Central memory CD8-positive, alpha-beta T cell (primary cell): ENCODE measurements around the gene TSSK6.
A peak's percentile ranks its signal among the peaks of the same experiment; 100 is the strongest.

Experiments
- ATAC-seq: fragments of 150-1000 bp; cut with Tn5 transposase; replicated peaks from 2 replicates; pipeline ENCODE4 v1.10.0; 2022; ENCODE audit warnings: mild to moderate bottlenecking, moderate FRiP score, moderate number of reproducible peaks; ENCODE audit not compliant: poor library complexity, severe bottlenecking; ENCODE audit errors: extremely low read depth
- DNase-seq, 2 donors: peaks; one replicate each; pipeline ENCODE4 v3.0.0; 2021; ENCODE audit warnings: low spot score in 2 of 2
- H3K27ac Mint-ChIP-seq: one replicate; pipeline ENCODE4 v1.8.0; 2022; ENCODE audit warnings: low read depth, mild to moderate bottlenecking, moderate library complexity, mixed read lengths
- H3K27me3 Mint-ChIP-seq: one replicate; pipeline ENCODE4 v1.8.0; 2022; ENCODE audit warnings: mixed read lengths
- H3K36me3 Mint-ChIP-seq: one replicate; pipeline ENCODE4 v1.8.0; 2022; ENCODE audit warnings: mild to moderate bottlenecking, moderate library complexity, mixed read lengths; ENCODE audit not compliant: insufficient read depth
- H3K4me1 Mint-ChIP-seq: one replicate; pipeline ENCODE4 v1.8.0; 2022; ENCODE audit warnings: mixed read lengths
- H3K4me3 Mint-ChIP-seq: one replicate; pipeline ENCODE4 v1.8.0; 2022; ENCODE audit warnings: mild to moderate bottlenecking, moderate library complexity, mixed read lengths
- H3K9me3 Mint-ChIP-seq: one replicate; pipeline ENCODE4 v1.8.0; 2022; ENCODE audit warnings: mixed read lengths

TSSK6 gene

GRCh38 chr19:19491321-19492025, 23.9 kb downstream of the TSSK6 start:
- no peak overlapping the region for H3K4me3 Mint-ChIP-seq
- H3K4me1 Mint-ChIP-seq, result peaks cover 35% of the 10 kb centered on the region
- no peak overlapping the region for H3K27ac Mint-ChIP-seq
- DNase-seq (no peak), ATAC-seq (no peak)
- H3K27me3 Mint-ChIP-seq, result no peaks in the 10 kb centered on the region
- H3K9me3 Mint-ChIP-seq, result no peaks in the 10 kb centered on the region
- H3K36me3 Mint-ChIP-seq, result peaks cover 42% of the 10 kb centered on the region

- H3K27me3 Mint-ChIP-seq, result no peaks in the 10 kb centered on the region
- H3K4me3 Mint-ChIP-seq, result peak overlapping the region; percentile 20
- peak overlapping the region; percentile 97 for H3K27ac Mint-ChIP-seq
- DNase-seq, result peak; percentile 77 to 79
- peaks cover 35% of the 10 kb centered on the region for H3K4me1 Mint-ChIP-seq
- peaks cover 36% of the 10 kb centered on the region for H3K36me3 Mint-ChIP-seq
- ATAC-seq, result peak; percentile 13
- no peaks in the 10 kb centered on the region for H3K9me3 Mint-ChIP-seq
These were observed 25.0 kb downstream of the TSSK6 start for GRCh38 chr19:19490214-19490968.

- Mint-ChIP-seq H3K4me1 (peaks cover 35% of the 10 kb centered on the region), H3K27ac (peak overlapping the region; percentile 97), H3K4me3 (peak overlapping the region; percentile 64), H3K27me3 (no peaks in the 10 kb centered on the region), H3K9me3 (no peaks in the 10 kb centered on the region), H3K36me3 (peaks cover 31% of the 10 kb centered on the region)
- ATAC-seq (peak; percentile 4), DNase-seq (peak in 1 of 2 donors; percentile 22)
These were observed 25.5 kb downstream of the TSSK6 start for GRCh38 chr19:19489804-19490204.

GRCh38 chr19:19488875-19489690, 26.3 kb downstream of the TSSK6 start:
- H3K27me3 Mint-ChIP-seq, result no peaks in the 10 kb centered on the region
- no peaks in the 10 kb centered on the region for H3K9me3 Mint-ChIP-seq
- peaks cover 35% of the 10 kb centered on the region for H3K4me1 Mint-ChIP-seq
- DNase-seq (peak; percentile 72 to 92), ATAC-seq (peak; percentile 97)
- H3K4me3 Mint-ChIP-seq, result peak overlapping the region; percentile 64
- peaks cover 27% of the 10 kb centered on the region for H3K36me3 Mint-ChIP-seq
- H3K27ac Mint-ChIP-seq, result peak overlapping the region; percentile 97

- Mint-ChIP-seq H3K27me3 (no peaks in the 10 kb centered on the region), H3K4me1 (peaks cover 35% of the 10 kb centered on the region)
- ATAC-seq, result no peak
These were observed 27.1 kb downstream of the TSSK6 start for GRCh38 chr19:19487950-19488874.

GRCh38 chr19:19487077-19487949, 28.0 kb downstream of the TSSK6 start:
- DNase-seq, result no peak
- Mint-ChIP-seq H3K27ac (peak overlapping the region; percentile 97), H3K27me3 (no peaks in the 10 kb centered on the region), H3K4me3 (peak overlapping the region; percentile 47), H3K9me3 (no peaks in the 10 kb centered on the region), H3K4me1 (peaks cover 42% of the 10 kb centered on the region), H3K36me3 (peaks cover 24% of the 10 kb centered on the region)
- ATAC-seq, result no peak

More at GRCh38 chr19:19487950-19488874, 27.1 kb downstream of the TSSK6 start:
- DNase-seq, result no peak
- no peaks in the 10 kb centered on the region for H3K9me3 Mint-ChIP-seq
- peak overlapping the region; percentile 97 for H3K27ac Mint-ChIP-seq
- peaks cover 23% of the 10 kb centered on the region for H3K36me3 Mint-ChIP-seq
- peak overlapping the region; percentile 47 for H3K4me3 Mint-ChIP-seq

- Mint-ChIP-seq H3K36me3 (peaks cover 28% of the 10 kb centered on the region), H3K4me3 (no peak overlapping the region), H3K27ac (peak overlapping the region; percentile 97), H3K9me3 (no peaks in the 10 kb centered on the region), H3K4me1 (peaks cover 42% of the 10 kb centered on the region), H3K27me3 (no peaks in the 10 kb centered on the region)
- no peak for DNase-seq
- no peak for ATAC-seq
These were observed 28.8 kb downstream of the TSSK6 start for GRCh38 chr19:19486343-19487076.

- H3K4me3 Mint-ChIP-seq, result no peak overlapping the region
- no peaks in the 10 kb centered on the region for H3K27me3 Mint-ChIP-seq
- peak overlapping the region; percentile 97 for H3K27ac Mint-ChIP-seq
- H3K9me3 Mint-ChIP-seq, result no peaks in the 10 kb centered on the region
- DNase-seq, result no peak
- peaks cover 30% of the 10 kb centered on the region for H3K36me3 Mint-ChIP-seq
- no peak for ATAC-seq
- H3K4me1 Mint-ChIP-seq, result peaks cover 42% of the 10 kb centered on the region
These were observed 29.4 kb downstream of the TSSK6 start for GRCh38 chr19:19485998-19486290.

- Mint-ChIP-seq H3K9me3 (no peaks in the 10 kb centered on the region), H3K27me3 (no peaks in the 10 kb centered on the region), H3K36me3 (peaks cover 28% of the 10 kb centered on the region), H3K27ac (peak overlapping the region; percentile 62), H3K4me1 (peaks cover 38% of the 10 kb centered on the region), H3K4me3 (no peak overlapping the region)
- no peak for ATAC-seq
- DNase-seq, result no peak
These were observed 30.0 kb downstream of the TSSK6 start for GRCh38 chr19:19485161-19485997.

GRCh38 chr19:19482809-19483596, 32.3 kb downstream of the TSSK6 start:
- Mint-ChIP-seq H3K27me3 (no peaks in the 10 kb centered on the region), H3K9me3 (no peaks in the 10 kb centered on the region), H3K27ac (peak overlapping the region; percentile 73), H3K36me3 (peaks cover 31% of the 10 kb centered on the region), H3K4me1 (peaks cover 20% of the 10 kb centered on the region), H3K4me3 (no peak overlapping the region)
- no peak for ATAC-seq
- DNase-seq, result no peak
